Smooth muscle cell (in vitro differentiated cells): ENCODE results near the gene MRPL49. TPM values are rescaled to one million over a fixed set of nuclear protein-coding genes. Genes with fewer than 3 reads are reported as not detected.

Experiments
- DNase-seq: peaks from one replicate; lab custom pipeline; 2025; ENCODE audit not compliant: unreplicated experiment; lab: John Stamatoyannopoulos, UW
- H2AFZ ChIP-seq: fragments of 200-600 bp; sonication (generic); 2 replicates; pipeline ENCODE4 v1.6.0; 2016; ENCODE audit warnings: antibody characterized with exemption, low read depth, mild to moderate bottlenecking
- H3F3A ChIP-seq: fragments of 200-600 bp; sonication (generic); 2 replicates; pipeline ENCODE4 v1.6.0; 2017; ENCODE audit warnings: antibody characterized with exemption, low read depth
- H3K27ac ChIP-seq: fragments of 200-600 bp; sonication (generic); 2 replicates; pipeline ENCODE4 v1.5.1; 2016; ENCODE audit warnings: low read depth, mild to moderate bottlenecking
- H3K27me3 ChIP-seq: fragments of 200-600 bp; sonication (generic); 2 replicates; pipeline ENCODE4 v1.6.1; 2016; ENCODE audit warnings: low read depth, mild to moderate bottlenecking
- H3K36me3 ChIP-seq: fragments of 200-600 bp; sonication (generic); 2 replicates; pipeline ENCODE4 v1.5.1; 2016; ENCODE audit warnings: low read depth
- H3K4me1 ChIP-seq: fragments of 200-600 bp; sonication (generic); 2 replicates; pipeline ENCODE4 v1.5.1; 2016; ENCODE audit warnings: low read depth
- H3K4me2 ChIP-seq: fragments of 200-600 bp; sonication (generic); 2 replicates; pipeline ENCODE4 v1.6.0; 2016; ENCODE audit warnings: mild to moderate bottlenecking
- H3K4me3 ChIP-seq: fragments of 200-600 bp; sonication (generic); 2 replicates; pipeline ENCODE4 v1.5.1; 2016; ENCODE audit warnings: mild to moderate bottlenecking
- H3K79me2 ChIP-seq: fragments of 200-600 bp; sonication (generic); 2 replicates; pipeline ENCODE4 v1.6.0; 2016; ENCODE audit warnings: low read depth, mild to moderate bottlenecking
- H3K9ac ChIP-seq: fragments of 200-600 bp; sonication (generic); 2 replicates; pipeline ENCODE4 v1.6.0; 2016; ENCODE audit warnings: low read depth
- H3K9me3 ChIP-seq: fragments of 200-600 bp; sonication (generic); replicated peaks from 2 replicates; pipeline ENCODE4 v1.5.1; 2016; ENCODE audit warnings: low read depth
- H4K20me1 ChIP-seq: fragments of 200-600 bp; sonication (generic); 2 replicates; pipeline ENCODE4 v1.6.0; 2016; ENCODE audit warnings: low read depth
- CTCF ChIP-seq: fragments of 200-600 bp; sonication (generic); IDR thresholded peaks from 2 replicates; pipeline ENCODE4 v1.5.1; 2017; ENCODE audit warnings: borderline replicate concordance, mild to moderate bottlenecking, antibody characterized with exemption; ENCODE audit not compliant: insufficient read depth, poor library complexity, severe bottlenecking
- WGBS: methylation state at CpG from one replicate; pipeline ENCODE4 v1.1.7; 2016; ENCODE audit warnings: low lambda C conversion rate; 5-methylcytosine and 5-hydroxymethylcytosine counted together
- polyA plus RNA-seq: library from polyadenylated mRNA; unstranded; fragments of >200 nt; fragmentation: Nextera tagmentation; extraction: Ambion mirVana; gene quantifications from 2 replicates; pipeline ENCODE4 v1.2.1, GENCODE V29; 2016
- total RNA-seq: library from RNA; depleted of rRNA; stranded (reverse); fragments of >200 nt; gene quantifications from 2 replicates; pipeline ENCODE4 v1.2.3, GENCODE V29; 2014

MRPL49 gene
- total and polyA plus RNA-seq, 2 experiments from 2014 or later = 43.0 to 55.4 TPM

- H4K20me1 ChIP-seq = peaks cover 30% of the 10 kb centered on the region
- H3K9ac ChIP-seq = no peak overlapping the region
- WGBS = 91% methylated on average over 6 of the region's 6 CpGs
- no peaks in the 10 kb centered on the region for H3K36me3 ChIP-seq
- no peak for DNase-seq
- H3K79me2 ChIP-seq = peaks cover 18% of the 10 kb centered on the region
- H3F3A ChIP-seq = peaks cover 14% of the 10 kb centered on the region
- peaks cover 5% of the 10 kb centered on the region for H3K4me1 ChIP-seq
- H3K4me2 ChIP-seq = no peak overlapping the region
- no peak overlapping the region for H3K4me3 ChIP-seq
- TF ChIP-seq CTCF = no peak
- H3K27ac ChIP-seq = no peak overlapping the region
- H3K27me3 ChIP-seq = no peaks in the 10 kb centered on the region
- no peaks in the 10 kb centered on the region for H3K9me3 ChIP-seq
- no peak overlapping the region for H2AFZ ChIP-seq
Measured at GRCh38 chr11:65131895-65132237, 9.7 kb downstream of the MRPL49 start.

GRCh38 chr11:65132238-65132987, 10.3 kb downstream of the MRPL49 start:
- TF ChIP-seq CTCF = no peak
- Histone ChIP-seq H3K4me1 (peaks cover 5% of the 10 kb centered on the region), H3K27ac (no peak overlapping the region), H3K36me3 (no peaks in the 10 kb centered on the region), H3K4me3 (no peak overlapping the region), H3K4me2 (peak overlapping the region; percentile 83), H4K20me1 (peaks cover 30% of the 10 kb centered on the region), H3K9me3 (no peaks in the 10 kb centered on the region), H3K79me2 (peaks cover 18% of the 10 kb centered on the region), H3K9ac (no peak overlapping the region), H3K27me3 (no peaks in the 10 kb centered on the region), H3F3A (peaks cover 9% of the 10 kb centered on the region), H2AFZ (no peak overlapping the region)
- no peak for DNase-seq
- 95% methylated on average over 10 of the region's 10 CpGs for WGBS

GRCh38 chr11:65132988-65133700, 11.0 kb downstream of the MRPL49 start:
- peak overlapping the region; percentile 93 for H3K27ac ChIP-seq
- H3K9ac ChIP-seq = peak overlapping the region; percentile 93
- H3F3A ChIP-seq = peaks cover 8% of the 10 kb centered on the region
- H3K4me1 ChIP-seq = peaks cover 5% of the 10 kb centered on the region
- WGBS = 55% methylated on average over 18 of the region's 18 CpGs
- no peak for TF ChIP-seq CTCF
- H3K4me3 ChIP-seq = peak overlapping the region; percentile 65
- peaks cover 30% of the 10 kb centered on the region for H4K20me1 ChIP-seq
- no peak for DNase-seq
- peak overlapping the region; percentile 83 for H3K4me2 ChIP-seq
- H3K36me3 ChIP-seq = no peaks in the 10 kb centered on the region
- no peaks in the 10 kb centered on the region for H3K9me3 ChIP-seq
- H3K79me2 ChIP-seq = peaks cover 18% of the 10 kb centered on the region
- no peak overlapping the region for H2AFZ ChIP-seq
- no peaks in the 10 kb centered on the region for H3K27me3 ChIP-seq
